EH (cell line): ENCODE results near the gene SPEM2.

ENCODE experiments used
- DNase-seq: peaks from one replicate; pipeline ENCODE4 v3.0.0-alpha.2; 2015; ENCODE audit warnings: low read depth

SPEM2 gene

DNA sequence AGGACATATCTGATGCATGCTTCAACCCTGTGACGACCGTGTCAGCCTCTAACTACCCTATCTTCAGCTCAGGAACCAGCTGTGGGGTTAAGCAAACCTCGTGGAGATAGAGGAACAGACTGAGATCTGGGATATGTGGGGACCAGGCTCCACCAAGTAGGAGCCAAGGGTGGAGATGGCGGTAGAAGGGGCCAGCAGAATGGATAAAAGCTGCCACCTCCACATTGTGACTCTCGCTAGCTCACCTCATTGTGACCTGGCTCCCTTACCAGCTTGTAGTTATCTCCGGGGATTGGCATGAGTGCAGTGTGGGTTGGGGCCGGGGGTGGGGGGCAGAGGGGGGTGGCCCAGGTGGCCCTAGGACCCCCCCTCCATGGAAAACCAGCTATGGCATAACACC is at the start of gene SPEM2:
Gene SPEM2, plus strand, starts transcription at position 301 of the 400 bp plus-strand sequence. Its CDS starts 73 bp downstream, at position 374.
- DNase-seq, result no peak

DNA sequence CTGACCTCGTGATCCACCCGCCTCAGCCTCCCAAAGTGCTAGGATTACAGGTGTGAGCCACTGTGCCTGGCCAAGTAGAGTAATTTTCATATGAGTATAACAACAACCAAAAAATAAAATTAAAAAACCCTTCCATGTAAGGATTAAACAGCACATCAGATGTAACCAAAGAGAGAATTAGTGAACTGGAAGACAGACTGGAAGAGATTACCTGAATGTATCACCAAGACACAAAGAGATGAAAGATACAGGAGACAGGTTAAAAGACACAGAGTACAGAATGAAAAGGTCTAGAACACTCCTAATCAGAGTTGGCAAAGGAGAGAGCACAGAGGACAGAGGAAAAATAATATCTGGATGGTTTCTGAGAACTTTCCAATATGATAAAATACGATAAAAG is 46.3 kb upstream of the SPEM2 start:
- no peak for DNase-seq

GRCh38 chr17:7380321-7380720 is 45.1 kb upstream of the SPEM2 start:
- DNase-seq, result peak; percentile 83

DNA sequence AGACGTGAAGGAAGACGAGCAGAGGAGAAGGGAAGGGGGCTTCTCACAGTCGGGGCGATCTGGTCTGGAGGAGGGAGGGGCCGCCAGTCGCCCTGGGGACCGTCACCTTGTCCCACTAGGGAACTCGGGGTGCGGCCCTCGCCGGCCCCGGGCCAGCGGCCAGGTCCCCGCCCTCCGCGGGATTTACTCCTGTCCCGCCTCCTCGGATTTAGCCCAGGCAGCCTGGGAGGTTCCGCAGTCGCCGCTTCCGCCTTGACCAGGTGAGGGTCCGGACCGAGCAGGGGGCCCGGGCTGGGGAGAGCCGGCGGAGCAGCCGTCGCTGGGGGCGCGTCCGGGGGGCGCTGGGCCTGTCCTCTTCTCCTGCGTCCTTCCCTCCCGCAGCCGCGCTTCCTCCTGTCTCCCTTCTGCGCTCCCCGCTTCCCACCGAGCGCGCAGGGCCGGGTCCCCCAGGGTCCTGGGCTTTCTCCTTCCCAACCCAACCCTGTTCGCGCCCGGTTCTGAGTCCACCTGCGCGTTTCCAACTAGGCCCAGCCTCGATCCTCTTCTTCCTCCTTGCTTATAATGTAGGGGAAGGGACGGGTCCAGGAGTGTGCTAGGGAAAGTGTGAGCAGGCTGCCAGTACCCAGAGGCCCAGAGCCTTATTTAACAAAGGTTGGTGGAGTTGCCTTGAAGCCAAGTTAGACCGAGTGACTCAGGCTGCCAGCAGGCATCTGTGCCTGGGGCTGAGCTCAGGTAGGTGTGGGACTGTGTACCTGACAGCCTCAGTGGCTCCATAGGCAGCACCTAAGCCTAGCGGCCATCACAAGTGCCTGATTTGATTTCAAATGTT is 44.3 kb upstream of the SPEM2 start, which contains the start of gene TNK1:
Gene TNK1, plus strand, starts transcription at position 235 of the 829 bp plus-strand sequence. CDS start 1,838 bp downstream, outside the sequence.
- no peak for DNase-seq

- DNase-seq, result no peak
Observed at GRCh38 chr17:7382901-7383300, 42.5 kb upstream of the SPEM2 start.

GRCh38 chr17:7383371-7383741 is 42.1 kb upstream of the SPEM2 start:
- no peak for DNase-seq

DNA sequence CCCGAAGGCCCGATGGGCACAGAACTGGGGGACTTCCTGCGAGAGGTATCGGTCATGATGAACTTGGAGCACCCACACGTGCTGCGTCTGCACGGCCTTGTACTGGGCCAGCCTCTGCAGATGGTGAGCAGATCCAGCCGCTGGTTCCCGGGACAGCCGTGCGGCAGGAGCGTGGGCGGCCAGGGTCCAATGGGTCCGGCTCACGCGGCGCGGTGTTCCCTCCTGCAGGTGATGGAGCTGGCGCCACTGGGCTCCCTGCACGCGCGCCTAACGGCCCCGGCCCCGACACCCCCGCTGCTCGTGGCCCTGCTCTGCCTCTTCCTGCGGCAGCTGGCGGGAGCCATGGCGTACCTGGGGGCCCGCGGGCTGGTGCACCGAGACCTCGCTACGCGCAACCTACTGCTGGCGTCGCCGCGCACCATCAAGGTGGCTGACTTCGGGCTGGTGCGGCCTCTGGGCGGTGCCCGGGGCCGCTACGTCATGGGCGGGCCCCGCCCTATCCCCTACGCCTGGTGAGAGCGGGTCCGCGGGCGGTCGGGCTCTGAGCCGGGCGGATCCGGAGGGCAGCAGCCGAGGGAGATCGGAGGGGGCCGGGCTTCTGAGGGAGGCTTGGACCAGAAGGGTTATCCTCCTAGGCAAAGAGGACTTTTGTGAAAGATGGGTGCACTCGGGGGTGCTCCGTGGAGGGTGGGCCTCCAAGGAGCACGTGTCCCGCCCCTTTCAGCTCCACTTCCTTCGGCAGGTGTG is 41.5 kb upstream of the SPEM2 start:
- peak; percentile 42 for DNase-seq

- no peak for DNase-seq
Observed at GRCh38 chr17:7384489-7385081, 40.8 kb upstream of the SPEM2 start.

DNA sequence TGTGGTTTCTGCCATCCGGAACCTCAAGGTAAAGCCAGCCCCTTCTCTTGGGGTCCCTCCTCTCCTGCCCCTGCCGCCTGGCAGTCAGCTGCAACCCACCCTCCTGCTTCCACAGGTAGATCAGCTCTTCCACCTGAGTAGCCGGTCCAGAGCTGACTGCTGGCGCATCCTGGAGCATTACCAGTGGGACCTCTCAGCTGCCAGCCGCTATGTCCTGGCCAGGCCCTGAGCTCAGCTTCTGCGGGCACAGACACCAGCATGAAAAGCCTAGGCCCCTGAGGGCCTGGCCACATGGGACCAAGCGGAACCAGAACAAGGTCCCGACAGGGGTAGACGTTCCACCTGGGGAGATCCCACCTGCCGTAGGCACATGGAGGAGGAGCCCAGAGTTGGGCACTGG is 36.6 kb upstream of the SPEM2 start:
- DNase-seq, result no peak

DNA sequence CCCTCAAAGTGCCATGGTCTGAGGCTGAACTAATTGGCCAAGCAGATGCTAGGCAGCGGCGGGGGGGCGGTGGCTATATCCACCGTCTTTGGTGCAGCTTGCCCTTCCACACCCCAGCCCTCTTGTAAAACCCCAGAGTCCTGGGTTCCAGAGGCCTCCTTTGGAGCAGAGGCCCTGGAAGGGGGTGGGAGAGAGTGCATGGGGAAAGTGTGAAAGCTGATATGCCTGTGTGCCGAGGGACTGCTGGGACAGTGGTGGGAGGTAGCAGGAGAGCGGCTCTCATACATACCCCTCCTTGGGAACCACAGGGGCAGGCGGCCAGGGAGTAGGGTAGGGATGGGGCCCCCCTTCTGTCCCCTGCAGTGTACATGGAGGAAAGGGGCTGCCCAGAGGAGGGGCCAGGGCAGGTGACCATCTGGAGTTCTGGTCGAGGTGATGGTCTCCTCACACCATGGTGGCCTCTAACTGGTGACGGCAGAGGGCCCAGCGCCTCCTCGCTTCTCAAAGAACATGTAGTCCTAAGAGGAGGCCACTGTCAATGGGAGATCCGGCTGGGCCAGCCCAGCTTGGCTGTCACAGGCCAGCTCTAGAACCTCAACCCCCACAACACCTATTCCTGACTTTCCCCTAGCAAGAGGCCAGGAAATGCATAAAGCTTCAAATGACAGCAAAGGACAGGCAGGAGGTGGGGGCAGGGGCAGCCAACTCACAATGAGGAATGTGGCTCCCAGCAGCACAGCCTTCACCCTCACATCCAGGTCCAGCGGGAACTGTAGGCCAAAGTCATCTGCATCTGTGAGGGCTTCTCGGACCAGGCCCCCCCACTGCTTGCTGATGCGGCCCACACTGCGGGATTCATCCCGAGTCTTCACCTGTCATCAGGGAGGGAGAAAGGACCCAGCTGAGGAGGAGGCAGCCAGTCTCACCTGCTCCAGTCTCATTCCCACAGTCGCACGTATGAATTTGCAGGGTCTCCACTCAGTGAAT is 35.2 kb upstream of the SPEM2 start:
- no peak for DNase-seq

DNA sequence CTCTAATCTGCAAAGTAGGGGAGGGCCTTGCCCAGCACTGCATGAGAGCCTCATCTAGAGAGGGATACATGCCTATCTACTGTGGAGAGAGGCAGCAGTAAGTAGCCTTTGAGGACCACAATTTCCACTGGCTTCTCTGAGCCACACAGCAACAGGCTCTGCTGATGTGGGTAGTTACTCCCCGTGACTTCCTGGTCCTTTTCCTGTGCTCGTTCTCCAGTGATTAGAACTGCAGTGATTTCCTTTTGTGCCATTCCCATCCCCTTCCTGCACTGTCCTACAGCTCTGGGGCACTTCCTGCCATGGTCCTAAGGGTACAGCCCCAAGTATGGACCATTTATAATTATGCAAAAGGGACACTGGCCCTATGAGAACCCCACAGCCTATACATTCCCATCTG is 34.1 kb upstream of the SPEM2 start:
- no peak for DNase-seq

DNA sequence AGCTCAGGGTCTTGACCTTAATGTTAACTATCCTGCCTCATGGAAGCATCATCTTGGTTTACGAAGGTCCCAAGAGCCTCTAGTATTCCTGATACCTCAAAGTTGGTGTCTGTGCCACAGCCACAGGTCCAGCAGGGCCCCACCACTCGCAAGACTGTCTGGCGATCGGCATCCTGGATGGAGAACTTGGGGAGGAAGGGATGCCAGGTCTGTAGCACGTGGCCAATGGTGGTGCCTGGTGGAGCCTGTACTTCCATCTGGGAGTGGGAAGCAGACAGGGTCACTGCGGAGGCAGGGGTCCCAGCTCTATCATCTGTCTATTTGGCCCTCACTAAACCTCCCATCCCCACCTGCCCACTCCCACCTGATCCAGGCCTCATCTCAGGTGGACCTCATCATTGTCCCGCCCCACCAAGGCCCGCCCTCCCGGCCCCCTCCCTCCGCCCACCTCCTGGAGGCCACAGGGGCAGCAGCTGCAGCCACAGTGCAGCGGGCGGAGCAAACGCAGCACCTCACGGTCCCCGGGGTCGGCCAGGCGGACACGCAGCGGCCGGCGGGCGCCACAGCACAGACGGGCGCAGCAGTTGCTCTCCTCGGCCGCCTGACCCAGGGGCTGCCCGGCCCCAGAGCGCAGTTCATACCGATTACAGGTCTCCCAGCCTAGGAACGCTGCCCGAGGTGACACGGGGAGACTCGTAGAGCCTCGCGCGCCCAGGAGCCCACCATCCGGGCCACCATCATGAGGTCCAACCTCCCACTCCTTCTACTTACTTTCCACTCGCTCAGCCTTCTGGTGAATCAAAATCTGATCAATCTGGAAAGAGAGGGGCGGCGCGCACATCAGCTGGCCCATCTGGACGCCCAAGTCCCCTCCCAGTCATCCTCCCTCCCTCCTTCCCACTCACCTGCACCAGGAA is 32.5 kb upstream of the SPEM2 start:
- DNase-seq, result no peak

GRCh38 chr17:7393613-7394451 is 31.6 kb upstream of the SPEM2 start:
- DNase-seq, result peak; percentile 37

GRCh38 chr17:7394452-7395191 is 30.8 kb upstream of the SPEM2 start, which contains the start of gene PLSCR3:
Gene PLSCR3 (minus strand): TSS chr17:7394525. CDS start chr17:7394110, 415 bp downstream.
- DNase-seq, result peak; percentile 93

DNA sequence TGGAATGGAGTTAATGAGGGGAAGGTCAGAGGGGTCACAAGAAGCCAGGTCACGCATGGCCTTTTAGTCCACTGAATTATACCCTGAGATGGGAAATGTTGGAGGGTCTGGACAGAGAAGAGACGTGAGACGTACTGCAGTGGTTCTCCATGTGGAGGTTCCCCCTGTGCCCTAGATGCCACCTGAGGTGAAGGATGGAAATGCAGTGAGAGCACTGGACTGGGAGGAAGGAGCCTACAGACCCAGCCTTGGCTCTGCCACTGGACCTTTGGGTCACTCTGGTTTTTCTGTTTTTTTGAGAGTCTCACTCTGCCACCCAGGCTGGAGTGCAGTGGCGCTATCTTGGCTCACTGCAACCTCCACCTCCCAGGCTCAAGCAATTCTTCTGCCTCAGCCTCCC is 29.3 kb upstream of the SPEM2 start:
- no peak for DNase-seq

- DNase-seq, result no peak
Observed at GRCh38 chr17:7398612-7399011, 26.8 kb upstream of the SPEM2 start.

- DNase-seq, result no peak
Observed at GRCh38 chr17:7403043-7403726, 22.2 kb upstream of the SPEM2 start.

DNA sequence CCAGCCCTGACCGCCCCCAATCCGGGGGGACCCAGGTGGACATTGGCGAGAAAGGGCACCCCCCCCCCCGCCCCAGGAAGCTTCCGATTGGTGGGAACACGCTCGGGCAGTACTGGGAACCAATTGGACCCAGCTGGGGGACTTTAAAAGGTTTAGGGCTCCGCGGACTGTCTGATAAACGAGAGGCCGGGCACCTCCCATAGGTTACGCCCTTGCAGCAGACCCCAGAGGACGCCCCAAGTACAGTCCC is 21.8 kb upstream of the SPEM2 start:
- no peak for DNase-seq
